ENCODE measurements around the gene CCL3.
"Not testable (repeated sequence)": the region's sequence is repeated elsewhere in the genome, so short reads cannot be mapped to it uniquely, and the experiment has no call there.

The CCL3 gene

DNA sequence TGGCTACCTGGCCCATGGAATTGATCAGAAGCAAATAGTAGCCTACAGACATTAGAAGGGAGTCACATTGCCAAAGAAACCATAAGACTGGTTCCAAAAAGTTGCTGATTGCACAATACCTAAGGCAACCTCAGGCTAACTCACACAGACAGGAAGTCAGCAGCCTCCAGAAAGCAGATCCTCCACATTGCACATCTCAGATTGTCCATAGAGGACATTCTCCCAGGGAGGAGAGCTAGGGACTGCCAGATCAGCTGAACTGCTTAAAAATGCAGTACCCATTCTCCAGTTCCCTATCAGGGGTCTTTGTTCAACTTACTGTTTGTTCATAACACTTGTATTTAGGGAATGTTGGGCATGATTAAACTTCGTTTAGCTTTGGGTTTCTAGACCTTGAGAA is 4.2 kb downstream of the CCL3 start:
- Histone ChIP-seq H3K27ac (no peak overlapping the region), H3K9me3 (no peaks in the 10 kb centered on the region), H3K36me3 (no peaks in the 10 kb centered on the region), H3K27me3 (no peaks in the 10 kb centered on the region), H3K4me3 (no peak overlapping the region), H3K4me1 (no peaks in the 10 kb centered on the region)
- no peak for DNase-seq
- intact Hi-C loops (cut with DNase I; ENCODE audit: low total_unique reads) = no loop called here
- TF ChIP-seq, protein P1, sequence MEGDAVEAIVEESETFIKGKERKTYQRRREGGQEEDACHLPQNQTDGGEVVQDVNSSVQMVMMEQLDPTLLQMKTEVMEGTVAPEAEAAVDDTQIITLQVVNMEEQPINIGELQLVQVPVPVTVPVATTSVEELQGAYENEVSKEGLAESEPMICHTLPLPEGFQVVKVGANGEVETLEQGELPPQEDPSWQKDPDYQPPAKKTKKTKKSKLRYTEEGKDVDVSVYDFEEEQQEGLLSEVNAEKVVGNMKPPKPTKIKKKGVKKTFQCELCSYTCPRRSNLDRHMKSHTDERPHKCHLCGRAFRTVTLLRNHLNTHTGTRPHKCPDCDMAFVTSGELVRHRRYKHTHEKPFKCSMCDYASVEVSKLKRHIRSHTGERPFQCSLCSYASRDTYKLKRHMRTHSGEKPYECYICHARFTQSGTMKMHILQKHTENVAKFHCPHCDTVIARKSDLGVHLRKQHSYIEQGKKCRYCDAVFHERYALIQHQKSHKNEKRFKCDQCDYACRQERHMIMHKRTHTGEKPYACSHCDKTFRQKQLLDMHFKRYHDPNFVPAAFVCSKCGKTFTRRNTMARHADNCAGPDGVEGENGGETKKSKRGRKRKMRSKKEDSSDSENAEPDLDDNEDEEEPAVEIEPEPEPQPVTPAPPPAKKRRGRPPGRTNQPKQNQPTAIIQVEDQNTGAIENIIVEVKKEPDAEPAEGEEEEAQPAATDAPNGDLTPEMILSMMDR (IDR thresholded peaks at IDR 0.05) = no peak

DNA sequence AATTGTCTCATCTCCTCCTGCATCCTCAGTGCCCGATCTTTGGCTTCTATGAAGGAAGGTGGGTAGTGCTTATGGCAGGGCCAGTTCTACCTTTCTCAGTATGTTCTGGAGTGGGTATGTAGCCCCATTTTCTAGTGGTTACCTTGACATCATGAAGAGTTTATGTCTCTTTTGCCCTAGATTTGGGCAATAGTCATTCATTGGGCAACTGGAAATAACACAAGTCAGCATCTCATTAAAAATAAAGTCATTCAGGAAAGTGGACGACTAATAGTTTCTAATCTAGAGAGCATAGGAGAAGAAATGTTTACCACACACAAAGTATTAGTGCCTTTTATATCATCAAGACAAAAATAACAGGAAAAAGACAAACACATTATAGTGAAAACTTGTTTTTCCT is 6.3 kb downstream of the CCL3 start:
- H3K36me3 ChIP-seq; H3K4me3 ChIP-seq; H3K9me3 ChIP-seq; intact Hi-C loops (cut with DNase I; ENCODE audit: low total_unique reads); DNase-seq; H3K4me1 ChIP-seq; H3K27ac ChIP-seq; H3K27me3 ChIP-seq: not testable (repeated sequence)

DNA sequence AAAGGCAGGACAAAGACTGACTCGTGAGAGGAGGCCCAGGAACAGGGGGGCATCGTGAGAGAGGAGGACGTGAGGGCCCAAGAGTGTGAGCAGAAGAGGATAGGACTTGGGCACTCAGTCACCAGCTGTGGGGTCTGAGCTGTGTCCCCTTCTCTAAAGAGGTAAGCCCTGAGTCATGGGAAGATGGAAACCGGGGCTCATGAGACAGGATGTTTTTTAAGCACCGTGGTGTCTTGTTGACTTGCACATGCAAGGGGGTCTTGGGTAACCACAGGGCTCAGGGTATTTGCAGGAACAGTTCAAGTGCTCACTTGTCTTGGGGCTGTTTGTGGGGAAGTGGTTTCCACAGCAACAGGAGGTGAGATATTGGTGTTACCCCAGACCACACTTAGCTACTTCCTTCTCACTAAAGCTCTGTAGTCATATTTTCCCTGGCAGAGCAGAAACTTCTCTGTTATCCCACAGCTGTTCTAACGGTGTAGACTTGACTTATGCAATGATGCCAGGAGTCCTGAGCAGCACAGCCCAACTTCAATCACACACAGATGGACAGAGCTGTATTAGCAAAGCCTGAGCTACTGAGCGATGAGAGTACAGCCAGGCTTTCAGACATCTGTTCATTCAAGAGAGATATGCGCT is 7.3 kb downstream of the CCL3 start:
- H3K27ac ChIP-seq; H3K9me3 ChIP-seq; H3K36me3 ChIP-seq; DNase-seq; H3K27me3 ChIP-seq; H3K4me3 ChIP-seq; H3K4me1 ChIP-seq; intact Hi-C loops (cut with DNase I; ENCODE audit: low total_unique reads): not testable (repeated sequence)

DNA sequence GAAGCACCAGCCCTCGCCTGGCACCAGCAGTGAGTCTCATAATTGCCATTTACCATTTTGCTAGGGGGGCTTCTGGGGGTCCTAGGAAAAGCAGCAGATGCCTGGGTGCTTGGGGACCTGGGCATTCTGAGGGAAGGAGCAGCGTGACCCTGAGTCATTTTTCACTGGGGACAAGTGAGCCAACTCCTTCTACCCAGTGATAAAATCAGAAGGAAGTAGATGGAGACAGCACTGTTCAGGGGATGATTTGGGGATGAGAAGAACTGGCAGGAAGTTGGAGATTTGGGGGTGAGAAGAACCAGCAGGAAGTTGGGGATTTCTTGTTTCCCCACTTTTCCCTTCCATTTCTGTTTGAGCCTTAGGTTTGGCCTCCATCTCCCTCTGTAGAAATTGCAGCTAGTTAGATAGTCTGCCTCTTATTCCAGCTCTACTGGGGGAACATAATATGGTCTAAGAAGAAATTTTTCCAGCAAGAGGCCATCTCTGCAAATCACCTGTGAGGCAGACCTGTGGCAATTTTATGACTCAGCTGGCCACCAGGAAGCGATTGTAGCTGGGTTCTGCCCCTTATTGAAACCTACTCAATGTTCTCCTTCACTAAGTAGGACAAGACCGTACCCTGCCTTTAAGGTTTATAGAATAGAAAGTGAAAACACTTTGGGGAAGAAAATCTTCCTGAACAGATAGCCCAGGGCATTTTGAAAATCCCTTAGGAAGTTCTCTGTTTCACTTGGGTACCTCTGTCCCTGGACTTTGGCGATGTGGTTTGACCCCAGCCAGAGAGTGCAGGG is 8.1 kb downstream of the CCL3 start:
- H3K36me3 ChIP-seq; H3K4me1 ChIP-seq; intact Hi-C loops (cut with DNase I; ENCODE audit: low total_unique reads); H3K27ac ChIP-seq; DNase-seq; H3K4me3 ChIP-seq; H3K27me3 ChIP-seq; H3K9me3 ChIP-seq: not testable (repeated sequence)

DNA sequence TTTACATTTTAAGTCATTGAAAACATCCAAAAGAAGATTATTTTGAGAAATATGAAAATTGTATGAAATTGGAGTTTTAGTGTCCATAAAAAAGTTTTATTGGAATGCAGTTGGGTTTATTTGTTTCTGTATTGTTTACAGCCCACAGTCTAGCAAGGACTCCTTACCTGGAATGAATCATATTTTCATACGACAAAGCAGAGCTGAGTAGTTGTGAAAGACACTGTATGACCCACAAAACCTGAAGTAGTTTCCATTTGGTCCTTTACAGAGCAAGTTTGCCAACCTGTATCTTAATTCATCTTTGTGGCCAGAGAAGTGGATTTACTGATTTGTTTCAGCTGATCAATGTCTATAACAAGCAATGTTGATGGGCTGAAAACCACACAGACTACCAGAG is 15.6 kb downstream of the CCL3 start:
- intact Hi-C loops (cut with DNase I; ENCODE audit: low total_unique reads) = loop anchor here (10.0 kb wide), 1 partner anchor 60 kb away; no protein-coding TSS in a partner anchor
- DNase-seq = no peak
- Histone ChIP-seq H3K9me3 (peaks cover 0 to 4% (median 0%) of the 10 kb centered on the region in 3 donors), H3K4me1 (no peaks in the 10 kb centered on the region), H3K27ac (no peak overlapping the region), H3K36me3 (no peaks in the 10 kb centered on the region), H3K27me3 (no peaks in the 10 kb centered on the region), H3K4me3 (no peak overlapping the region)
- TF ChIP-seq, protein P1 (IDR thresholded peaks at IDR 0.05) = no peak

DNA sequence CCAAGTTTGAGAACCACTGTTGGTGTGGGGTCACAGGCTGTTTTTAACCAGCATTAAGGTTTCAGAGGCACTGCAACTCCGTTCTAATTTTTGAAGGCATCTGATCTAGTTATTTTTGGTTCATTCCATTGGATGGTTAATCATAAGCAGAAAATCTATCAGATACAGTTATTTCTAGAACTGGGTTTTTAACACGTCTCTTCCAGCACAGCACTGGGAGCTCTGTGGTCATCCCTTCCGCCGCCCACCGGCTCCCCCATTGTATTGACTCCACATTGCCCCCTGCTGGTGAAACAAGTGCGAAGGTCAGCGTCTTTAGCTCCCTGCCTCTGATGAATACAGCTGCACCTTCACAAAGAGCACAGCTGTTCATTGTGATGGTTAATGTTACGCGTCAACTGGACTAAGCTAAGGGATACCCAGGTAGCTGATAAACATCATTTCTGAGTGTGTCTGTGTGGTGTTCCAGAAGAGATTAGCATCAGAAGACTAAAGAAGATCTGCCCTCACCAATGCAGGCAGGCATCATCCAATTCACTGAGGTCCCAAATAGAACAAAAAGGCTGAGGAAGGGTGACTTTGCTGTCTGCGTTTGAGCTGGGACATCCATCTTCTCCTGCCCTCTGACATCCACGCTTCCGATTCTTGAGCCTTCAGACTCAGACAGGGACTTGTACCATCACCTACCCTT is 17.4 kb downstream of the CCL3 start:
- Histone ChIP-seq H3K27ac (no peak overlapping the region), H3K4me1 (no peaks in the 10 kb centered on the region), H3K9me3 (peaks cover 0 to 1% (median 0%) of the 10 kb centered on the region in 3 donors), H3K36me3 (no peaks in the 10 kb centered on the region), H3K27me3 (no peaks in the 10 kb centered on the region), H3K4me3 (no peak overlapping the region)
- intact Hi-C loops (cut with DNase I; ENCODE audit: low total_unique reads) = loop anchor here (10.0 kb wide), 1 partner anchor 62 kb away; no protein-coding TSS in a partner anchor
- TF ChIP-seq, protein P1 (IDR thresholded peaks at IDR 0.05) = peak in 1 of 2 experiments; percentile 16
- peak in 1 of 2 donors; percentile 35 for DNase-seq

DNA sequence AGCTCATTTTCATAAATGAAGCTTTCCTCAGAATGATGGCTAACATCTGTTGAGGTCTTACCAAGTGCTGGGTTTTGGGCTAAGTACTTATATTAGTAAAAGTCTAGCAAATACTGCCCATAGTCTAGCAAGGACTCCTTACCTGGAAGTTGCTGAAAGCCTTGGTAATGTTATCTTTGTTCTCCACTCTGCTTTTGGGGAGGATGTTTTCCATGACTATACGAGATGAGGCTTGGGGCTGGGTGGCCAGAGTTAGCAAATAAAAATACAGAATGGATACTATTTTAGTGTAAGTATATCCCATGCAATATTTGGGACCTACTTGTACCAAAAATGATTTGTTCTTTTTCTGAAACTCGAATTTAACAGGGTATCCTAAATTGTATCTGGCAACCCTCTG is 18.2 kb downstream of the CCL3 start:
- no peaks in the 10 kb centered on the region for H3K9me3 ChIP-seq
- TF ChIP-seq, protein P1 (IDR thresholded peaks at IDR 0.05) = no peak
- H3K27ac ChIP-seq = no peak overlapping the region
- DNase-seq = no peak
- no peaks in the 10 kb centered on the region for H3K36me3 ChIP-seq
- no peaks in the 10 kb centered on the region for H3K4me1 ChIP-seq
- no peaks in the 10 kb centered on the region for H3K27me3 ChIP-seq
- H3K4me3 ChIP-seq = no peak overlapping the region
- intact Hi-C loops (cut with DNase I; ENCODE audit: low total_unique reads) = loop anchor here (10.0 kb wide), 1 partner anchor 63 kb away; no protein-coding TSS in a partner anchor

All from tibial artery (tissue), 4 donors.